Measurements from ENCODE around the gene GGA2. TPM values are rescaled to one million over a fixed set of nuclear protein-coding genes. Genes with fewer than 3 reads are reported as not detected.
"Not testable (repeated sequence)": the region's sequence is repeated elsewhere in the genome, so short reads cannot be mapped to it uniquely, and the experiment has no call there.

Gene GGA2
- total RNA-seq, 1 experiment from 2014 or later = 14.0 TPM

DNA sequence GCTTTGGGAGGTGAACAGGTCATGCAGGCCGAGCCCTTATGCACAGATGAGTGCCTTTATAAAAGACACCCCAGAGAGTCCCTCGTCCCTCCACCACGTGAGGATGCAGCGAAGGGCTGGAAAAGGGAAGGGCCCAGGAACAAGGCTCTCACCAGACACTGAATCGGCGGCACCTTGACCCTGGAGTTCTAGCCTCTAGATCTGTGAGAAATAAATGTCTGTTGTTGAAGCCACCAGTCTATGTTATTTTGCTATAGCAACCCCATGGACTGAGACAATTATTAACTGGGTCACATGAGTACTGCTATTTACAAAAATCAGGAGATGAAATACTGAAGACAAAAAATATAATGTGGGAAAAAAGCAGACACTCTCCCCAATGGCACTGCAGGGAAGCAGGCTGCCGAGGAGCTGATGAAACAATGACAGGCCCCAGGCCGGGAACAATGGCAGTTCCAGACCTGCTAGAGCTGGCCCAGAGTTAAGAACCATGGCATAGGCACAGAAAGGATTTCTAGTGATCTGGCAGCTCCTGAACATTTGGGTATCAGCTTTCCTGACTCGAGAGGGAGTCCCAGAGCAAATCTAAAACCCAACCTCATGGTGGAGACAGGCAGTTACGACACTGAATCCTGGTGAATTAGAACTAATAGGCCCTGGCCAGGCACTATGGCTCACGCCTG is 17.8 kb upstream of the GGA2 start:
- DNase-seq (ENCODE audit: low read depth) = no peak

GRCh38 chr16:23524886-23525285 is 14.6 kb upstream of the GGA2 start:
- DNase-seq (ENCODE audit: low read depth) = no peak

GRCh38 chr16:23523876-23524385 is 13.6 kb upstream of the GGA2 start:
- no peak for DNase-seq (ENCODE audit: low read depth)

GRCh38 chr16:23523321-23523720 is 13.0 kb upstream of the GGA2 start:
- DNase-seq (ENCODE audit: low read depth) = no peak

- DNase-seq (ENCODE audit: low read depth) = no peak
These were observed 11.7 kb upstream of the GGA2 start for GRCh38 chr16:23521965-23522364.

GRCh38 chr16:23521037-23521743 is 10.9 kb upstream of the GGA2 start:
- DNase-seq (ENCODE audit: low read depth) = no peak

GRCh38 chr16:23520500-23520899 is 10.2 kb upstream of the GGA2 start:
- DNase-seq (ENCODE audit: low read depth) = no peak

DNA sequence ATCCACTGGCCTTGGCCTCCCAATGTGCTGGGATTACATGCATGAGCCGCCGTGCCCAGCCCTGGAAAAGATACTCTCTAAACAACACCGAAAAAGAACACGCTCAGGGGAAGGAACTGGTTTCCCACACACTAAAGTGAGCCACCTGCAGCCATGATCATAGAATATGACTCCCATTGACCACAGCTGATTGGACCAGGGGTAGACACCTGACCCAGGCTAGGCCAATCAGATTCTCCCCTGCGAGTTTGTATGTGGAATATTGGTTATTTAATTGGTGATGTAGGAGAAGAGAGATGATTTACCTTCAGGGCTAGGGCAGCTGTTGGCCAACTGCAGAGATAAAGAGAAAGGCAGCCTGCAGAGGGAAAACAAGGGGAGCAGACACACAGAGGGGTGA is 9.0 kb upstream of the GGA2 start:
- no peak for DNase-seq (ENCODE audit: low read depth)

DNA sequence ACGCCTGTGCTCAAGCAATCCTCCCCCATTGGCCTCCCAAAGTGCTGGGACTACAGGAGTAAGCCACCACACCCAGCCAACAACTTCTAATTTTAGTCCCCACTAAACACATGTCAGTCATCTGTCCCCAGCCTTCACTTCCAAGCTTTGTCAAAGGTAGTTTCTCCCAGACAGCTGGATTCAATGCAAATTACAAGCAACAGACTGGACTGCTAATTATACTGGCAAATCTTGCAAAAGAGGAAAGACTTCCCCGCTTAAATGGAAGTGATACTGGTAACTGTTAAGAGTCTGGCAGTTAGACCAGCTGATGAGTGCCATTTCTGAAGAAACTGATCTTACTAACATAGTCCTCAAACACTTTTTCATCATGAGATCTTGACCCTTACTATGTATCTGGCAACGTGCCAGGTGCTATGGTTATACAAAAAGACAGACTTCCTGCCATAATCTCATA is 8.2 kb upstream of the GGA2 start:
- DNase-seq (ENCODE audit: low read depth) = no peak

DNA sequence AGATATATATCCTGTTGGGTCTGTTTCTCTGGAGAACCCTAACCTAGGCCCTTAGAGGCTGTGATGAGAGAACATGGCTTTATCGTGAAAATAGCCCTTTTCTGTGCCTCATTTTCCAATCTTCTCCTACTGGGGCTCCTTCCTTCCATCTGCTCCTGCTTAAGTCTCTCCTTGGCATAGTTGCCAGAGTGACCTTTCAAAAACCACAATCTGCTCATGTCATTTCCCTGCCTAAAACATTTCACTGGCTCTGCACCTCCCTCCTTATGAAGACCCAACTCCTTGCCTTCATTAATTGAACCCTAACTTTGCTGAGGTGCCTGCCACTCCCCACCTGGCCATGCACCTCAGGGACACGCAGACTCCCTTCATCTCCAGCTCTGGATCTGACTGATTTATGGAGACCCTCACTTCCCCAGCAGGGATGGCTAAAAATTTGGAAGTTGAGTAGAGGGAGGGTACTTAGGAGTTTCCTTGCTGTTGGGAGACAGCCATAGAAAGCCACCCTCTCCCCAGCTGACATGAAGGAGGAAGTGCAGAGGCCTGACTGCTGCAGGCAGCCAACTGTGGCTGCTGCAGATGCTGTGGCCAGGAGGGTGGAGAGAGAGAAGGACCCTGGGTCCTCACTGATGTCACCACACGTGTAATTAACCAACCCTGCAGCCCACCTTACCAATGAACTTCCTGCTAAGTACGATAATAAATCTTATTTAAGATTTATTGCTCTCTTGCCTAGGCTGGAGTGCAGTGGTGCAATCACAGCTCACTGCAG is 6.3 kb upstream of the GGA2 start:
- no peak for DNase-seq (ENCODE audit: low read depth)

DNA sequence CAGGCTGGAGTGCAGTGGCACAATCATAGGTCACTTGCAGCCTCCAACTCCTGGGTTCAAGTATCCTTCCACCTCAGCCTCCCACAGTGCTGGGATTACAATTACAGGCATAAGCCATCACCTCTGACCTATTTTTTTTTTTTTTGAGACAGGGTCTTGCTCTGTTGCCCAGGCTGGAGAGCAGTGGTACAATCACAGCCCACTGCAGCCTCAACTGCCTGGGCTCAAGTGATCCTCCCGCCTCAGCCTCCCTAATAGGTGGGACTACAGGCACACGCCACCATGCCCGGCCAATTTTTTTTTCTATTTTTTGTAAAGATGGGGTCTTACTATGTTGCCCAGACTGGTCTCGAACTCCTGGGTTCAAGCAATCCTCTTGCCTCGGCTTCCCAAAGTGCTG is 5.6 kb upstream of the GGA2 start:
- DNase-seq (ENCODE audit: low read depth) = no peak

GRCh38 chr16:23514381-23515152 is 4.3 kb upstream of the GGA2 start:
- DNase-seq (ENCODE audit: low read depth) = no peak

DNA sequence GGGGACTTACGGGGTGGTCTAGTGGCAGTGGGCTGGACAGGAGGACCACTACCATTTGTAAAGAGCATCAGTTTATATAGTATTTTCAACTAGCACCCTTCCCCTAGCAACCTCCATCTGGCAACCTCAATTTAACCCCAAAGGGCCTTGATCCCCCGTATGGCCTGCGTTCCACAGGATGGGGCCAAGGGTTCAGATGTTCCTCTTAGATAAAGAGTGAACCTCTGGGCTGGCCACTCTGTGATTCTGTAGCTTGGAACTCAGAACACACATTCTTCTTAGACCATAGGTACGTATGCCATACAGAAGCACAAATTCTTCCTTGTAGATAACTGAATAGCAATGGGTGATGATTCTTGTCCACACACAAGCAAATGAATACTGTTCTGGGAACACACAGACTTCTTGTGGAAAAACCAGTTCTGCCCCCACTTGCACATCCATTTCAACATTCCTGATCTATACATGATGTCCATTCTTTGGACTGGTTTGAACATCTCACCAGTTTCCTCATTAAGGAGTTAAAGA is 1.9 kb upstream of the GGA2 start:
- no peak for DNase-seq (ENCODE audit: low read depth)

DNA sequence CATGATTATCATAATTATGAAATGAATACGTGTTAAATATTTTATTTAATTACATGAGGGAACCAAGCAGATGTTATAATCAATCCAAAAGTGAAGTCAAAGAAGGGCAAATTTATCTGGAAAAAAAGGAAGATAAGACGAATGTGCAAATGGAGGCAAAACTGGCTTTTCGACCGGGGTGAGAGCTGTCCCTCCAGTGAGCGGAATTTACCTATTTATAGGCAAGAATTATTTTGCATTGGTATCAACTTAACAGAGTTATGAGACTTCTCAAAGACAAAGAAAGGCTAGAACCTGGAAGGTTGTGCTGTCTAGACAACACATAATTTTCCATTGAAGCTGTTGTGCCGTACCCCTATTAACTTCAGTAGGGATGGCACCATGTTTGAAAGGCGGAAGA is 1.4 kb upstream of the GGA2 start:
- DNase-seq (ENCODE audit: low read depth) = no peak

GRCh38 chr16:23510915-23511270 is 599 bp upstream of the GGA2 start:
- not testable (repeated sequence) for DNase-seq (ENCODE audit: low read depth)

DNA sequence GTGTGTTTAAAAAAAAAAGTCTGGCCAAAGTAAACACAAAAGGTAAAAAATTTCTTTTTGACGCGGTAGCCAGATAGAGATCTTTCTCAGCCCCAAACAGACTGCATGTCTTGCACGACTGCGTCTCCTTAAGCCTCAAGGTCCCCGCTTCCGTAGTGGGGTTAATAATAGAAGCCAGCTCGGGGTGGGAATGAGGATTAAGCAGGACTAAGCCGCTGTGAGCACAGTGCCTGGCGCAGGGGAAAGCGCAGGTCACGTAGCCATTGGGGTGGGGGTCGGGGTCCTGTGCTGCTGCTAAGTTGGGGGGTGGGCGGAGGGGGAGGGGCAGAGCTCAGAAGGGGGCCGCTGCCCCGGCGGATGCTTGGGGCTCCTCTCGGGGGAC is 521 bp downstream of the GGA2 start:
- DNase-seq (ENCODE audit: low read depth) = no peak

- DNase-seq (ENCODE audit: low read depth) = no peak
These were observed 896 bp downstream of the GGA2 start for GRCh38 chr16:23509441-23509754.

DNA sequence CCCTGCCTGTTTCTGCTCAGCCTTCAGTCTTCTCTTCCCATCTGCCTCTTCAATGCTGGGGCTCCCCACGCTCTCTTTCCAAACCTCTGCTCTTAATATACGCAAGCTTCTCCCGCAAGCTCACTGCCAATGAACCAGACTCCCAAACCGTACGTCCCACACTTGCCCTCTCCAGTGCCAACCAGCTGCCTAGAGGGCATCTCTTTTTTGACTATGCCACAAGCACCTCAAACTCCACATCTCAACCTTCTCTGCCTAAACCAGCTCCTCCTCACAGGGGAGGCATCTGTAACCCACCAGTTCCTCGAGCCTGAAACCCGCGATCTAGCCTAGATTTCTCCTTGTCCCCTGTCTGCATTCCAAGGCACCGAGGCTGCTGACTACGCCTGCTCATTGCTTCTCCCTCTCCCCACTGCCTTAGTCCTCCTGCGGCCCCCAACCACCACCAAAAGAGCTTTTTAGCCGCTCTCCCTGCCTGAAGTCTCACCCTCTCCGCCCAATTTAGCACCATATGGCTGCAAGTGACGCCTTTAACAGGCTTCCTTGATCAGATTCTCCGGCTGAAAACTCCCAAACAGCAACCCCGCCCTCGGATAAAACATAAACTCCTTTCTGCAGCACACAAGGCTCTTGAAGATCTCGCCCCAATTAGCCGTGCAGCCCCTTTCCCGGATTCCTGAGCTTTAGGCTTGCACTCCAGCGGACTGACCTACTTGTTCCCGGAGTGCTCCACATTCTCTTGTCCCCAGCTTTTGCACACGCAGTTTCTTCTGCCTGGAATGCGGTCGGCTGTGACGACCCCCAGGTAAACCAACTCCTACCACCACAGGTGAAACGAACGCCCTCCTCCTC is 1.5 kb downstream of the GGA2 start:
- no peak for DNase-seq (ENCODE audit: low read depth)

DNA sequence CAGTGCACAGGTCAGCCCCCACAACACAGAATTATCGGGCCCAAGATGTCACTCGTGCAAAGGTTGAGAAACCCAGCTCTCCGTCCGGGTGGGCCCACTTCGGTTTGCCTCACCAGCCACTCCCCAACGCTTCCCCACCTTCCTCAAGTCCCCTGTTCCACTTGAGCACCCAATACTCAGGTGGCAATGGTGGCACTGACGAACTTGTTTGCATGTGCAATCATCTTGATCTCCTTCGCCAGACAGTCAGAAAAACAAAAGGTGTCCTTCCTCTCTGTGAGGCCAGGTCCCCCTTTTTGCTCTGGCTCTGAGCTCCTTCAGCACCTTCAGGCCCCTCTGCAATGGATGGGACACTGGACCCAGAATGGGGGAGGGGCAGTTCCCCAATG is 3.7 kb downstream of the GGA2 start:
- DNase-seq (ENCODE audit: low read depth) = no peak

All from HT1080 (cell line).